NCI-H2171 (cell line): ENCODE data around the gene TTLL9.

Experiments used
- DNase-seq: peaks from one replicate; lab custom pipeline; 2025; lab: John Stamatoyannopoulos, UW

TTLL9 gene

DNA sequence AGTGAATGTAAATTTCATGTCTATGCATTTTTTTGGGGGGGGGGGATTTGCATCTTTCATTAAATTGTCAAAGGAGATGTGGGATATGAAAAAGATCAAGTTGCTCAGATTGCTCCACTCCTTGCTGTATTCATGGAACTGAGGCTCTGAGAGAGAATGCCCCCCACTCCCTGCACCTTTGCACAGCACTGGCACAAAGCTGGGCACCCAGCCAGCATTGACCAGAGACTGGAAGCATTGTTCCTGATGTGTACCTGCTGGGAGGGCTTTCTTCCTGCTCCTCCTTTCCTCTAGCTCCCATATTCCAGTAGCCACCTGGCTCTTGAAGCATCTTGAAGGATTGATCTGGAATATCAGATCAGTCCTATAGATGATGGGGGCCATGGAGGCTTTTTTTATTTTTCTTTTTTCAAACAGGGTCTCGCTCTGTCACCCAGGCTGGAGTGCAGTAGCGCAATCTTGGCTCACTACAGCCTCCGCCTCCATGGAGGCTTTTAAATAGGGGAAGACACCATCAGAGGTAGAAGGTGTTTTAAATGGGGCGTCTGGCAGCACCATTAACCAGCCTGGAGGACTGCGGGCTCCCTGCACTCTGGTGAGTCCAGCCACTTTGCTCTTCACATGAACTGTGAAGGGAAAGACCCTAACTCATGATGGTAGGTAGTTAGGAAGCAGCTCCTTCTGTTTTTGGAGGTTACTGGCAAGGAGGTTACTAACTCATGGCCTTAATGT is 11.0 kb upstream of the TTLL9 start:
- no peak for DNase-seq

DNA sequence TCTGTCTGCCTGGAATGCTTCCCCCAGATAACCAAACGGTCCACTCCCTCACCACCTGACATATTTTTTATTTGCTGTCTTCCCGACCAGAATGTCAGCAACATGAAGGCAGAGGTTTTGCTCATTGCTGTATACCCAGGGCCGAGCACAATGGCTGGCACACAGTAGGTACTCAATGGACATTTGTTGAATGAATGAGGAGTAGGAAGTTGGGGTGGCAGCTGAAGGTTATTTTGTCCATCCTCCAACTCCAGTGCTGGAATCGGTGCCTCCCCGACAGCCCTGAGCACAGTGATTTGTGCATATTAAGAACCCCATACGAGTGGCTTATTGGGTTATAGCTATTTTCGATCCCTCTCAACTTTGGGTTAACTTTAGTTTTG is 10.4 kb upstream of the TTLL9 start:
- no peak for DNase-seq

DNA sequence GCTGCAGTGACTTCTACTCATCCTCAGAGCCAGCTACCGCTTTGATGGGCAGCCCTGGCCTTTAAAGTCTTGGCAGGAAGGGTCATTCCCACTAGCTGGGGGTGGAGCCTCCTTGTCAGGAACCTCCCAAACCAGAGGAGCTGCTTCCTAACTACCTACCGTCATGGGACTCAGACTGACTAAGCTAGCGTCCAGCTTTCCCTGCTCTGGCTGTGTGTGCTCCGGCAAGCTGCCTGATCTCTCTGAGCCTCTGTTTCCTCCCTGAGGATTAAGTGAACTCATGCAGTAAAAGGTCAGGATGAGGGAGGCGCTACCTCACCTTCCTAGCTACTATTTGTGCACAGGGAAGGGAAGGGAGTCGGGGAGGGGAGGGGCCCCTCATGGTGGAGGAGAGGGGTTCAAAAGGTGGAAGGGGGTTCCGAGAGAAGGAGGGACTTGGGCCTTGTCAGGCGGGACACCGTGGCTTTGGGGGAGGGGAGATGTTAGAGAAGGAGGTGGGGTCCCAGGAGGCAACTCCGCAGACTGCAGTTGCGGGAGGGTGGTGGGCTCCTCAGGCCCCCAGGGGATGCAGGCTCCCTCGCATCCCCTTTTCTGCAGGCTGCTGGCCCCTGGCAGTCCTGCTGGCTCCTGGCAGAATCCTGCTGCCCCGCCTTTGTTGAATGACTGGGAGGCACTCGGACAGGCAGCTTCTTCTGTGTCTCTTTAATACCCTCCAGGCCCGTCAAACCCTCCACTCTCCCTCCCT is 9.9 kb upstream of the TTLL9 start:
- DNase-seq: no peak

DNA sequence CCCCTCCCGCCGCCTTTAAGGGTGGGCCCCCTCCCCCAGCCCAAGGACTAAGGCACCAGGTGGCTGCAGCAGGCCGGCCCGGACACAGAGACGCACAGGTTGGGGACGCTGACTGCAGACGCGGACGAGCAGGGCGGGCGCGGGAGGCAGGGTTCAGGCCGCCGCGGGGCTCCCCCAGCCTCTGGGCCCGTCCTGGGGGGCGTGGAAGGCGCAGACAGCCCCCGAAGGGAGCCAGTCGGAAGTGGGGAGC is 9.4 kb upstream of the TTLL9 start:
- no peak for DNase-seq

DNA sequence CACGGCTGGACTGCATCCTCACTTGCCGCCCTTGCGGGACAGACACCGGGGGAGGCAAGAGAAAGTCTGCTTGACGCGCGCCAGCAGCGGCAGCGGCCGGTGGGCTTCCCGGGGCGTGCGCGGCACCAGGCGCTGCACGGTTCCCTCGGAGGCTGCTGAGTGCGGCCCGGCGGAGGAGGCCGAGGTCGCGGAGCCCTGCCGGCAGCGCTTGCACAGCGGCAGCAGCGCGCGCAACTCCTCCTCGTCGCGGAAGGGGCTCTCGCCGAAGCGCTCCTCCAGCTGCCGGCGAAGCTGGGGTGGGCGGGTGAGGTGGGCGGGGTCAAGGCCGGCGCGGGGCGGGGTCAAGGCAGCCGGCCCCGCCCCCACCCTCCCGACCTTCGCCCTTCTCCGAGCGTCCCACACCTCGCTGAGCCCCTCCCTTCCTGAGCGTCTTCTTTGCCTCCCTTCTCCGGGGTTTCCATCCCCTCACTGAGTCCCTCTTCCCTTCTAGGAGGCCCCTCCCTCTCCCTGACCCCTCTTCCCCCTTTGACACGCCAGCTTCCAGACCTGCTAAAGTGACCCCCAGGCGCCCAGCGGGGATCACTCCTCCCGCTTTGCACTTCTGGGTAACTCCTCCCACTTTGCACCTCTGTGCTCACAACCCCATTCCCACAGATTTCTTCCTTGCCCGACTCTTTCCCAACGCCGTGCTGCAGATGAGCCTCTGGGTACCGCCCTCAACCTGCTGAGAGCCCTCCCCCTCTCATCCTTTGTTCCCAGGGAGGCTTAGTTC is 8.9 kb upstream of the TTLL9 start:
- DNase-seq: peak; percentile 90

DNA sequence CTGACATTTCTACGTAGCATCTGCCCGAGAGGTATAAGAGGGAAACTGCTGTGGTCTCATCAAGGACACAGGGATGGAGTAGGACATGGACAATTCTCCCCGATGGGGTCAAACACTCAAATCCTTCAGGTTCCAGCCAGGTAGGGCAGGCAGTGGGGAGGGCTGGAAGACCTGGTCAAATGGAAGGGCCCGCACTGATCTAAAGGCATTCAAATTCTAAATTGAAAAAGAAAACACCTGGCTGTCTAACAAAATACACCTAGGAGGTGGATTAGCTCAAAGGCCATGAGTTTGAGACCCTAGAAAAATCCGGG is 8.3 kb upstream of the TTLL9 start:
- no peak for DNase-seq

DNA sequence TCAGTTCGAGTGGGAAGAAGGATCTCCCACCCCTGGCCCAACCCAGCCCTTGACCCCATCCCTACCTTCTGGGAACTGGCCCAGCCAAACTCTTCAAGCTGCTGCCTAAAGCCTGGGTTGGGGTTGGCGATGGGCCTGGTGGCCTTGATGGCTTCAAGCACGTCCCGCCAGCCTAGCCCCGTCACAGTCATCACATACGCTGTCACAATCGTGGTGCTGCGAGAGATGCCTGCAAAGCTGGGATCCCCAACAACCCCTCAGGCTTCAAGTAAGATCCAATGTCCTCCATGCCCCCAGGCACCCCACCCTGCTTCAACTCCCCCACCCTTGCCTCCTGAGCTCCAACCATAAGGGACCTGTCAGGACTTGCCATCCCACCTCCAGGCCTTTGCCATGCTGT is 7.9 kb upstream of the TTLL9 start:
- DNase-seq: peak; percentile 33

DNA sequence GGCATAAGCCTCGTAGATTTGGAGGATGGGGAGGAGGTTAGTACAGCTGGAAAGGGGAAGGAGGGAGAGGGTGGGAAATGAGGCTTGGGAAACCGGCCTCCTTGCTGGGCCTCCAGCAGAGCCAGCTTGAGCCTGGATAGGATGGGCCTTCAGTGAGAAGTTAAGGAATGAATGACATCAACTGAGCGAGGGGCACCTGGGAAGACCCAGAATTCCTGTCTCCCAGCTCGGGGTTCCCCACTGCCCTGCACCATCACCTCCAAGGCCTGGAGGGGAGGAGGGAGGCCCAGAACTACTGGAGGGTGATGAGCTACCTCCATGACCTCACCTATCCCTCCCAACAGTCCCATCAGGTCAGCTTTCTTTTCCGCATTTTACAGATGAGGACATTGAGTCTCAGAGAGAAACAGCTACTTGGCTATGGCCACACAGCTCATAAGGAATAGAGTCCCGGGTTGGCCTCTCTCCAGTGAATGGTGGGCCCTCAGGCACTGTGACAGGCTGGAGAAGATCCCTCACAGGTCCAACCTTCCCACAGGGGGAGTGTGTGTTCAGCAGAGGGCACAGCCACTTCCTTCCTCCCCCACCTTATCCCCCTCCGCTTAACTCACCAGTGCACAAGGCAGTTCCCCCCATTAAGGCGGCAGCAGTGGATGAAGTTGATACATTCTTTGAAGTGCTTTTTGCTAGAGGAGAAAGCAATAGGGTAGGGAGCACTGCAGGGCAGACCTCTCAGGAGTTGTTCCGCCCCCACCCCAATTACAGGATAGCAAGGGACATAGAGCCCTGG is 6.9 kb upstream of the TTLL9 start:
- no peak for DNase-seq

DNA sequence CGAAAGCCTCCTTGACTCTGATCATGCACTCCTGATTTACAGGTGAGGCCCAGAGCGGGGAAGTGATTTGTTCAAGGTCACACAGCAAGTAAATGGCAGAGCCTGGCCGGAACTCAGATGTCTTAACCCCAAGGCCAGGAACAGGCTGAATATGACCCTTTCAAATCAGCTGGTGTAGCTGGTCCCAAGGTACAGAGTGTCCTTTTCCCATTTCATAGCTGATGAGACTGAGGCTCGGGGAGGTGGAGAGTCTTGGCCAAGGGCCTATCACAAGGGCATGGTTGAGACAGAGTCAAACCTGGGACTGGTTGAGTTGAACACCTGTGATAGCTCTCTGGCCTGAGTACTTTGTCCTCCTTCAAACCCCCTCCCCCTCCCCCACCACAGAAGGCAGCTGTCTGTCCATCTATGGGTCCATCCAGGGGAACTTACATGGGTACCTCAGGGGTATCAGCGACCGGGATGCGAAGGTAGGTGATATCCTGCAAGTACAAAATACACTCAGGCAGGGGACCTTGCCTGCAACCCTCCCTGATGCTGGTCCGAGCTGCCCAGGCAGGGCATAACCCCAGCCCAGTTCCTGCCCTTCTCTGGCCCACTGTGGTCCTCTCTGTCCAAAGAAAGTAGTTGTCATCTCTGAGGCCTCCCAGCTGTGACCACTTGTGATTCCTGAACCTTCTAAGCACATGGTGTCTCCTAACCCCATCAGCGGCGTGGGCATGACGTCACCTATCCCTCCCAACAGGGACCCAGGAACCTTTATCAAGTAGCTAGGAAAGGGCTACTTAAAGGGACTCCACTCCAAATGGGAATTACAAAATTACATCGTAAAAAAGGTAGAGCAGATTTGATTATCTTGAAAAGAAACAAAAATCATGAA is 5.7 kb upstream of the TTLL9 start:
- no peak for DNase-seq

DNA sequence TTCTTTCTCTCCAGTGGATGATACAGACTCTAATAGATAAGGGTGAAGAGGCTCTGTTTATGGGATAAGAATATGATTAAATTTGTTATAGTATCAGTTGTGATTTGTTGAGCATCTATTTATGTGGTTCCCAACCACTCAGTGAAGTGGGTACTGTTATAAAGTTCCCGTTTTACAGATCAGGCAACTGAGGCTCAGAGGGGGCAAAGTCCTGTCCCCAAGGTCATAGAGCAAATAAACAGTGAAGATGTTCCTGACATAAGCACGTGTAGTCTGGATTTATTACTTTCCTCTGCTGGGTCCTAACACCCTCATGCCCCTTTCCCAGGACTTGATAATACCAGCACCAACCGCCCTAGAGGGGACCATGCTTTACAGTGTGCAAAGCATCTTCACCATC is 4.2 kb upstream of the TTLL9 start:
- DNase-seq: no peak

DNA sequence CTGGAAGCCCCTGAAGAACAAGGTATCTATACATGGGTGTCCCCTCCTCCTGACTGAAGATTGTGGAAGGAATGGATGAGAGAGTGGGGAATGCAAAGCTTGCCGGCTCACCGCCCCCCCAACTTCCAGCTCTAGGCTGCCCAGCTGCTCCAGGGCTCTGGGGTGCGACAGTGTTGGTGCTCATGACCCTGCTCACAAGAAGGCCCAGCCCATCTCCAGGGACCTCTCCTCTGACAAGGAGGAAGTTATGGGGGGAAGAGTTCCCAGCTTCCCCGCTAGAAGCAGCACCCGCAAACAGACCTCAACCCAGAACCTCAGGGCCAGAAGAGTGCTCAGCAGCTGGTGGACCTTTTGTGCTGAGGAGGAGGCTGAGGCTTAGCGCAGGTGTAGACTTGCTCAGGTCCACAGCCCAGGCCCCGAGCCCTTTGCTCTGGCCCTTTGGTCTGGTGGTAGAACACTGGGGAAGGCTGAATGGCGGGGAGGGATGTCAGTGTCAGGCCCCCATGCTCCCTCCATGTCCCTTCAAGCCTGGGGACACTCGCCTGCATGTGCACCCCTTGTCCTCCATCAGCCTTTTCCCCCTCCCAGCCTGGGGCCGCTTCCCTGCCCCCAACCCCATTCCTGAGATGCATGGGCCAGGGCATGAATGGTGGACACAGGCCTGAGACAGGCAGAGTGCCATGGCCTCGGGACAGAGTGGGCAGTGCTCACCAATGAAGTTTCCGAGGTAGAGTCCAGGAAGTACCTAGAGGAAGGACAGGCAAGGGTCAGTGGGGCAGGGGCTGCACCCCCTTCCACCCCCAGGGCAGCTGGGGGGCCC is 1.4 kb upstream of the TTLL9 start:
- no peak for DNase-seq

DNA sequence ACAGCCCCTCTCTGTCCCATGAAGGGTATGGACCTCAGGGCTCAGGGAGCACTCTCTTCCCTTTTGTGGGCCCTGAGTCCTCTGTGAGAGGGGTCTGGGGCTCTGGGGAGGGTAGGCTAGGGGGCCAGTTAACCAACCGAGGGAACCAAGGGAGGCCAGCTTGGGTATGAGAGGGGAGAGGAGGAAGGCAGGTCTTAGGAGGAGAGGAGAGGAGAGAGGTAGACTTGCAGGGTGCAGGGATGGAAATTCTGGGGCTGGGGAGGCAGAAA is 827 bp upstream of the TTLL9 start:
- DNase-seq: no peak

DNA sequence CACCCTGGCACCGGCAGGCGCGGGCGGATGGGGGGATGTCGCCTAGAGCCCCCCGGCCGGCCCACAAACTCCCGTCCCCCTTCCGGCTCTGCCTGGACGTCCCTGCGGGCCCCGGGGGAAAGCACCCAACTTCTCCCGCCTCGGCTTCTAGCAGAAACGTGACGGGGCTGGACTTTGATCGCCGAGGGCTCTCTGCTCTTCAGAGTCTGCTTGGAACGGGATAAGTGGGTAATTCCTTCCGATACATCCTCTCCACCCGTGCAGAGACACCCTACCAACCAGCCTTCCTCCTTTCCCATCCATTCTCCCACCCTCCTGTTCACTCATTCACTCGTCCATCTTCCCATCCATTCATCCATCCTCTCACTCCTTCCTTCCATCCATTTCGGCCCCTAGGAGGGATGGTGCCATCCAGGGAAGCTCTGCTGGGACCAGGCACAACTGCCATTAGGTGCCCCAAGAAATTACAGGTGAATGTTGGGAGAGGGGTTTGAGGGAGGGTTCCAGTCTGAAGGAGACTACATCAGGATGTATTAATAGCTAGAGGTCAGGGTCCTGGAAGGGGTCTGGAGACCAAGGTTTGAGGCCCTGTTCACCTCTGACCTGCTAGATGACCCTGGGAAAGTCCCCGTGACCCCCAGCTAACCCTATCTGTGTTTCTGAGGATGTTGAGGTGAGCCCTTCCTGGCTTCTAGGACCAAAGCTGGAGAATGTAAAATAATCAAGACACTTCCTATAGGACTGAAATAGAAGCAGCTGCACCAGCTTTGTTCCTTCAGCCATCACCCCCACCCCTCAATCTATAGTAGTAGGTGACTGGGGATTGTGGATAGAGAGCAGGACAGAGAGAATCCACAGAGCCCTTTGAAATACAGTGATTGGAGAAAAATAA is 538 bp downstream of the TTLL9 start:
- DNase-seq: no peak

DNA sequence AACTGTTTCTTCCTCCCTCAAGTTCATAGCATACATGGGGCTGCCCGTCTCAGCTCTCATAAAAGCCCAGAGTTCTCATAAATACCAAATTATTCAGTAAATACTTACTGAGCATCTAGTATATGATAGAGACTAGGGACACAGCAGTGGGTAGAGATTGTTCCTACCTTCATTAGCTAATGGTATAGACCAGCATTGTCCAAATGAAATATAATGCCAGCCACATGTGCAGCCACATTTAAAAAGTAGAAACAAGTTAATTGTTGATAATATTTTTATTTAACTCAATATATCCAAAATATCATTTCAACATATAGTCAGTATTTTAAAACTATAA is 1.2 kb downstream of the TTLL9 start:
- no peak for DNase-seq

DNA sequence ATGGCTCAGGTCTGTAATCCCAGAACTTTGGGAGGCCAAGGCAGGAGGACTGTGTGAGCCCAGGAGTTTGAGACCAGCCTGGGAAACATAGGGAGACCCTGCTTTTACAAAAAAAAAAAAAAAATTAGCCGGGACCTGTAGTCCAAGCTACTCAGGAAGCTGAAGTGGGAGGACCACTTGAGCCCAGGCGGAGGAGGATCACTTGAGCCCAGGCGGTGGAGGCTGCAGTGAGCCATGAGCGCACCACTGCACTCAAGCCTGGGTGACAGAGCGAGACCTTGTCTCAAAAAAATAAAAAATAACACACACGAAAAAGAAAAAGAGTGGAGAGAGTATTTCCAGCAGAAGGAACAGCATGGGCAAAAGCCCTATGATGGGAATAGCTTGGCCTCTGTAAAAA is 2.0 kb downstream of the TTLL9 start:
- no peak for DNase-seq

DNA sequence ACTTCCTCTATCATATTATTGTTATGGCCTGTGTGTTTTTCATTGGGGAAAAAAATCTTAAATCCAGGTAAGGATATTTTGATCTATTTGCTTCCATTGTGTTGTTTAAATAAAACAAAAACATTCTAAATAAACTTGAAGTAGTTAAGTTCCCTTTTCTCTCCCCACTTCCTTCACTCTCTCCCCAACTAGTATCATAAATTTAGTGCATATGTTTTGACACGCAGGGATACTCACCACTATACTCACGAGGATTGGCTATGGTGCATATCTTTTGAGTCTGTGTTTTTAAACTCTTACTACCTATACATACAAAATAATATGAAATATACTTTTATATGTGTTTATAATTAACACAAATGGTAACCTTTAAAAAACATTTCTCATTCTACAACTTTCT is 5.2 kb downstream of the TTLL9 start:
- no peak for DNase-seq

DNA sequence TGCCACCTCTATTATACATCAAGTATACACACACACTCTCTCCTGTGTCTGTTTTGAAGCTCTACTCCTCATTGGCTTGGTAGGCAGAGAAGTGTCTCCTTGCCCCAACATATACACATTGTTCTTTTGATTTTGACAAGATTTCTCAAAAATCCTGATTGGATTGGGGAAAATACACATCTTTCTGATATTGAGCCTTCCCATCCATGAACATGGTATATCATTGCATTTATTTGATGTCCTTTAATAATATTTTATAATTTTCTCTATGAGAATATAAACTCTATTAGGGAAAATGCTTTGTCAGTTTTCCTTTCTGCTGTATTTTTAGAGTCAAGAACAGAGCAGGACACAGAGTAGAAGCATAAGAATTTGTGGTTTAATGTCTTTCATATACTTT is 7.2 kb downstream of the TTLL9 start:
- DNase-seq: no peak

DNA sequence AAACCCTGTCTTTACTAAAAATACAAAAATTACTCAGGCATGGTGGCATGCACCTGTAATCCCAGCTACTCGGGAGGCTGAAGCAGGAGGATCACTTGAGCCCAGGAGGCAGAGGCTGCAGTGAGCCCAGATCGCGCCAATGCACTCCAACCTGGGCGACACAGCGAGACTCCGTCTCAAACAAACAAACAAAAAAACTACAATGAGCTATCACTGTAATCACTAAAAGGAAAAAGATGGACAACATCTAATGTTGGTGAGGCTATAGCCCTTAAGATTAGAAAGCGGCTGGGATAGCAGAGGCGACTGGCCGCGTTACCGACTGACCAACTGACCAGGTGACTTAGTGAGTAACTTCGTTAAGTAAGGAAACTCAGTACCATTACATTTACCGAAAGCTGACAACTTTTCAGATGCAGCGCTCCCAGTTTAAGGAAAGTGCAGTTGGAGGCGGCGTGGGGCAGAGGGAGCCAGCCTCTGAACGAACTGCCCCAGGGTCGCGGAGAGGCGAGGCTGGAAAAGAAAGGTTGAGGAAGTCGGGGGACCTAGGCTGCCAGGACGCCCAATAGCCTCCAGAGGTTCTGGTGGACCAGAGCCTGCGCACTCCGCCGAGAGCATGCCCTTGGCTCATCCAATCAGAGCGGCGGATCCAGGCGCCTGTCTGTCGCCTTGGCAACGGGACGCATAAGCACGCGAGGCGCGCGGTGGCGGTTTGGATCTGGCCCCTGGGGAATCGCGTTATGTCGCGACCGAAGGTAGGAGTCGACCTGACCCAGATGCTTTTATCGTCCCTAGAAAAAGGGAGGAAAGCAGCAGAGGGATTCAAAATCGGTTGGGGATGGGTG is 8.9 kb downstream of the TTLL9 start:
- DNase-seq: peak; percentile 97

DNA sequence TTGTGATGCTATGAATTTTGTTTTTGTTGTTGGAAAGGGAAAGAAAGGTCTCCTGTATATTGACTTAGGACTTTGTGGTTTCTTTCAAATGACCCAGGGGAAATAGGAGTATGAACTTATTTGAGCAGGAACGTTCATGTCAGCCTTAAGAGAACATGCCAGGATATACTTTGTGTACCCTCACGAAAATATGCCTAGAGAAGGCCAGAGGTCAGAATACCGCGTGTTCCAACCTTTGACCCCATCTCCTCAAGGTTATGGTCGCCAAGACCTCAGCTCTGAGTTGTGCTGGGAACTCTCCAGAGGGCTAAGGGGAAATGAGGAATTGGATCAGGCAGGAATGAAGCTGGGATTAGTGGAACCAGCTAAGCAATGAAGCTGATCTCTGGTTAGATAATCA is 11.5 kb downstream of the TTLL9 start:
- no peak for DNase-seq
